ENCODE measurements around the gene PTPN23.

Gene PTPN23

GRCh38 chr3:47404955-47405790 lies 24.4 kb downstream of the PTPN23 start:
- H3K4me3 ChIP-seq (ENCODE audit: low read length) = no peak overlapping the region
- no peak for DNase-seq (ENCODE audit: low read depth, low spot score)

- DNase-seq (ENCODE audit: low read depth, low spot score) = no peak
- no peak overlapping the region for H3K4me3 ChIP-seq (ENCODE audit: low read length)
Measured at GRCh38 chr3:47405820-47406761, 25.3 kb downstream of the PTPN23 start.

DNA sequence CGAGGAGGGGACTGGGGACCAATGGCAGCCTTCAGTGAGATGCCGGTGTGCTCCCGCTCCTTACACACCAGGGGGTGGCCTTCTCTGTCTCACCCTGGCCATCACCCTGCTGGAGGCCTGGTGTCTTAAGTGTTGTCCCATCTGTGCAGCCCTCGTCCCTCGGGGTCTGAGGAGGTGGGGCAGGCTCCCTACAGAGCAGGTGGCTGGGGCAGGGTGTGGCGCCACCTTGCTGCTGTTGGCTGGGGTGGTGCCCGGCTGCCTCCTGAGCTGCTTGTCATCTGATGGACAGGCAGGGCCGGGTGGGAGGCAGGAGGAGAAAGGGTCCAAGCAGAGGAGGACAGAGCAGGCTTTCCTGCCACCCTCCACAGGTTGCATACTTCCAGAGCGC lies 25.9 kb downstream of the PTPN23 start:
- H3K4me3 ChIP-seq (ENCODE audit: low read length) = no peak overlapping the region
- no peak for DNase-seq (ENCODE audit: low read depth, low spot score)

DNA sequence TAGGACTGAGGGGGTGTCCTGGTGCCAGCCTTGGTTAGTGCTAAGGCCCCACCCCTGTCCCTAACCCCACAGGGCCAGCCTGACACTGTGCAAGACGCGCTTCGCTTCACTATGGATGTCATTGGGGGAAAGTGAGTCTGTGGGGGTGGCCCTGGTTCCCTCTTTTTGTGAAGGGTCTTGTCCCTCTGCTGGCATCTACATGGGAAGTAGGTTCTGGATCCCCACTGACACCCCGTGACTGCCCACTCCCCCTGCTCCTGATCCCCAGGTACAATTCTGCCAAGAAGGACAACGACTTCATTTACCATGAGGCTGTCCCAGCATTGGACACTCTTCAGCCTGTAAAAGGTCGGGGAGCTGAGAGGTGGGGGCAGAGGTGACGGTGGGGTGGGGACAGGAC lies 26.4 kb downstream of the PTPN23 start:
- no peak for DNase-seq (ENCODE audit: low read depth, low spot score)
- no peak overlapping the region for H3K4me3 ChIP-seq (ENCODE audit: low read length)

DNA sequence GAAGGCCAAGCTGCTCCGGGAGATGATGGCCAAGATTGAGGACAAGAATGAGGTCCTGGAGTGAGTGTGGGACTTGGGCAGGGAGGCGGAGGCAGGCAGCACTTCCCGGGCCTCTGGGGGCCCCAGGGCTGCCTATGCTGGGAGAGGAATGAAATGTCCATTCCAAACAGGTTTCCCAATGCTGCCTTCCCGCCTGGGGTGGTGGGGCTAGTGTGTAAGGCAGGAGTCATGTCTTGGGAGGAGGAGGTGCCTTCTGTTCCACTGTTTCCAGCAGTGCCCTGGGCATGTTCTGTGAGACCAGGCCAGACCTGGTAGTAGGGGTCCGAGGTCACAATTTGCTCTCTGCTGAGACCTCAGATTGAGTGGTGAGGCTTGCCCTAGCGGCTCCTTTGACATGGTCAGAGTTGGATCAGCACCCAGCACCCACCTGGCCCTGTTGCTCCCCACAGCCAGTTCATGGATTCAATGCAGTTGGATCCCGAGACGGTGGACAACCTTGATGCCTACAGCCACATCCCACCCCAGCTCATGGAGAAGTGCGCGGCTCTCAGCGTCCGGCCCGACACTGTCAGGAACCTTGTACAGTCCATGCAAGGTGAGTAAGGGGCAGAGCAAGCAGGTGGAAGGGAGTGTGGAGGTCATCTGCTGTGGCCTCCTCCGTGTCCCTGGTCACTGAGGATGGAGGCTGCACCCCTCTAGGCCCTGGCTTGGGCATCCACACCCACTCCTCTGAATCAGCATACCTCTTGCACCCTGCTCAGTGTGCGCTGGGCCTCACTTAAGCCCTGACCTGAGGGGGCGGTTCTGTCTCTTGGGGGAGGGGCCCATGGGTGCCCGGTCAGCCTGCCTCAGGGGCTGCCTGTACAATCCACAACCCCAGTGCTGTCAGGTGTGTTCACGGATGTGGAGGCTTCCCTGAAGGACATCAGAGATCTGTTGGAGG lies 27.3 kb downstream of the PTPN23 start:
- no peak for DNase-seq (ENCODE audit: low read depth, low spot score)
- H3K4me3 ChIP-seq (ENCODE audit: low read length) = no peak overlapping the region

GRCh38 chr3:47408839-47409229 lies 28.0 kb downstream of the PTPN23 start:
- no peak overlapping the region for H3K4me3 ChIP-seq (ENCODE audit: low read length)
- DNase-seq (ENCODE audit: low read depth, low spot score) = no peak

DNA sequence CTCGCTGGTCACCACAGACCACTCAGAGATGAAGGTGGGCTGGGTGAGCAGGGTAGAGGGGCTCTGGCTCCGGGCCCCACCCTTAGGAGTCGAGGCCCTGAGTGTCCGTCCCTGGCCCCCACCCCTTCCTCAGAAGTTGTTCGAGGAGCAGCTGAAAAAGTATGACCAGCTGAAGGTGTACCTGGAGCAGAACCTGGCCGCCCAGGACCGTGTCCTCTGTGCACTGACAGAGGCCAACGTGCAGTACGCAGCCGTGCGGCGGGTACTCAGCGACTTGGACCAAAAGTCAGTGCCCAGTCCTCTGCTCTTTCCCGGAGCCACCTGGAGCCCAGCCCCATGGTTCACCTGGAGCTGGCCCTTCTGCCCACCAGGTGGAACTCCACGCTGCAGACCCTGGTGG lies 28.5 kb downstream of the PTPN23 start:
- H3K4me3 ChIP-seq (ENCODE audit: low read length) = no peak overlapping the region
- DNase-seq (ENCODE audit: low read depth, low spot score) = no peak

DNA sequence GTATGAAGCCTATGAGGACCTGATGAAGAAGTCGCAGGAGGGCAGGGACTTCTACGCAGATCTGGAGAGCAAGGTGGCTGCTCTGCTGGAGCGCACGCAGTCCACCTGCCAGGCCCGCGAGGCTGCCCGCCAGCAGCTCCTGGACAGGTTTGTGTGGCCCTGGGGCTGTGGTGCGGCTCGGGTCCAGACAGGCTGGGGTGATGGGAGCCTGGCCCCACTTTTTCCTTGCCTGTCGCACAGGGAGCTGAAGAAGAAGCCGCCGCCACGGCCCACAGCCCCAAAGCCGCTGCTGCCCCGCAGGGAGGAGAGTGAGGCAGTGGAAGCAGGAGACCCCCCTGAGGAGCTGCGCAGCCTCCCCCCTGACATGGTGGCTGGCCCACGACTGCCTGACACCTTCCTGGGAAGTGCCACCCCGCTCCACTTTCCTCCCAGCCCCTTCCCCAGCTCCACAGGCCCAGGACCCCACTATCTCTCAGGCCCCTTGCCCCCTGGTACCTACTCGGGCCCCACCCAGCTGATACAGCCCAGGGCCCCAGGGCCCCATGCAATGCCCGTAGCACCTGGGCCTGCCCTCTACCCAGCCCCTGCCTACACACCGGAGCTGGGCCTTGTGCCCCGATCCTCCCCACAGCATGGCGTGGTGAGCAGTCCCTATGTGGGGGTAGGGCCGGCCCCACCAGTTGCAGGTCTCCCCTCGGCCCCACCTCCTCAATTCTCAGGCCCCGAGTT lies 29.0 kb downstream of the PTPN23 start:
- no peak overlapping the region for H3K4me3 ChIP-seq (ENCODE audit: low read length)
- DNase-seq (ENCODE audit: low read depth, low spot score) = no peak

DNA sequence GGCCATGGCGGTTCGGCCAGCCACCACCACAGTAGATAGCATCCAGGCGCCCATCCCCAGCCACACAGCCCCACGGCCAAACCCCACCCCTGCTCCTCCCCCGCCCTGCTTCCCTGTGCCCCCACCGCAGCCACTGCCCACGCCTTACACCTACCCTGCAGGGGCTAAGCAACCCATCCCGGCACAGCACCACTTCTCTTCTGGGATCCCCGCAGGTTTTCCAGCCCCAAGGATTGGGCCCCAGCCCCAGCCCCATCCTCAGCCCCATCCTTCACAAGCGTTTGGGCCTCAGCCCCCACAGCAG lies 29.5 kb downstream of the PTPN23 start:
- DNase-seq (ENCODE audit: low read depth, low spot score) = no peak
- H3K4me3 ChIP-seq (ENCODE audit: low read length) = no peak overlapping the region

GRCh38 chr3:47410801-47411646 lies 30.2 kb downstream of the PTPN23 start:
- no peak for DNase-seq (ENCODE audit: low read depth, low spot score)
- H3K4me3 ChIP-seq (ENCODE audit: low read length) = no peak overlapping the region

DNA sequence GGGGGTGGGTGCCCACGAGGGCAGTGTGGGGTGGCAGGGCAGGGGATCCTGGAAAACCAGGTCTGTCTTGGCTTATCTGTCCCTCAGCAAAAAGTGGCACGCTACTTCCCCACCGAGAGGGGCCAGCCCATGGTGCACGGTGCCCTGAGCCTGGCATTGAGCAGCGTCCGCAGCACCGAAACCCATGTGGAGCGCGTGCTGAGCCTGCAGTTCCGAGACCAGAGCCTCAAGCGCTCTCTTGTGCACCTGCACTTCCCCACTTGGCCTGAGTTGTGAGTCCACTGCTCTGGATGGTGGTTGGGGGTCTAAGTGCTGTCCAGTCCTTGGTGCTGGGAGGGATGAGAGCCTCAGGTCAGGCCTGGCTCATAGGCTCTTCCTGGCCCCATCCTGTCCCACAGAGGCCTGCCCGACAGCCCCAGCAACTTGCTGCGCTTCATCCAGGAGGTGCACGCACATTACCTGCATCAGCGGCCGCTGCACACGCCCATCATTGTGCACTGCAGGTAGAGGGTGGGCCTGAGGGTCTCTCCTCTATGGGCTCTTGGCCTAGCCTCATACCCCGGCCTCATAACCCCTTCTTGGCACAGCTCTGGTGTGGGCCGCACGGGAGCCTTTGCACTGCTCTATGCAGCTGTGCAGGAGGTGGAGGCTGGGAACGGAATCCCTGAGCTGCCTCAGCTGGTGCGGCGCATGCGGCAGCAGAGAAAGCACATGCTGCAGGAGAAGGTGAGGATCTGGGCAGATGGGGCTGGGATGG lies 31.1 kb downstream of the PTPN23 start:
- DNase-seq (ENCODE audit: low read depth, low spot score) = no peak
- no peak overlapping the region for H3K4me3 ChIP-seq (ENCODE audit: low read length)

DNA sequence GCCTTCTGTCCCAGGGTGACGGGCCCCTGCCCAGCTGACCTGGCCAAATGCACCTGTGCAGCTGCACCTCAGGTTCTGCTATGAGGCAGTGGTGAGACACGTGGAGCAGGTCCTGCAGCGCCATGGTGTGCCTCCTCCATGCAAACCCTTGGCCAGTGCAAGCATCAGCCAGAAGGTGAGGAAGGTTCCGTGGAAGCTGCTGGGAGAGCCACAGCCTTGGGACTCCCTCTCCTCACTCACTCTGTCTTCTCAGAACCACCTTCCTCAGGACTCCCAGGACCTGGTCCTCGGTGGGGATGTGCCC lies 31.6 kb downstream of the PTPN23 start:
- H3K4me3 ChIP-seq (ENCODE audit: low read length) = no peak overlapping the region
- no peak for DNase-seq (ENCODE audit: low read depth, low spot score)

DNA sequence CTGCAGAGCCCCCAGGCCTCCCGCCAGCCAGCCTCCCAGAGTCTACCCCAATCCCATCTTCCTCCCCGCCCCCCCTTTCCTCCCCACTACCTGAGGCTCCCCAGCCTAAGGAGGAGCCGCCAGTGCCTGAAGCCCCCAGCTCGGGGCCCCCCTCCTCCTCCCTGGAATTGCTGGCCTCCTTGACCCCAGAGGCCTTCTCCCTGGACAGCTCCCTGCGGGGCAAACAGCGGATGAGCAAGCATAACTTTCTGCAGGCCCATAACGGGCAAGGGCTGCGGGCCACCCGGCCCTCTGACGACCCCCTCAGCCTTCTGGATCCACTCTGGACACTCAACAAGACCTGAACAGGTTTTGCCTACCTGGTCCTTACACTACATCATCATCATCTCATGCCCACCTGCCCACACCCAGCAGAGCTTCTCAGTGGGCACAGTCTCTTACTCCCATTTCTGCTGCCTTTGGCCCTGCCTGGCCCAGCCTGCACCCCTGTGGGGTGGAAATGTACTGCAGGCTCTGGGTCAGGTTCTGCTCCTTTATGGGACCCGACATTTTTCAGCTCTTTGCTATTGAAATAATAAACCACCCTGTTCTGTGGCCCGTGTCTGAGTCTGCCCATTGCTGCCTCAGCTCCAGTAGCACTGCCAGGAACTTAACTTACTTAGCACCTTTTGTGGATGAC lies 32.2 kb downstream of the PTPN23 start:
- no peak for DNase-seq (ENCODE audit: low read depth, low spot score)
- H3K4me3 ChIP-seq (ENCODE audit: low read length) = no peak overlapping the region

DNA sequence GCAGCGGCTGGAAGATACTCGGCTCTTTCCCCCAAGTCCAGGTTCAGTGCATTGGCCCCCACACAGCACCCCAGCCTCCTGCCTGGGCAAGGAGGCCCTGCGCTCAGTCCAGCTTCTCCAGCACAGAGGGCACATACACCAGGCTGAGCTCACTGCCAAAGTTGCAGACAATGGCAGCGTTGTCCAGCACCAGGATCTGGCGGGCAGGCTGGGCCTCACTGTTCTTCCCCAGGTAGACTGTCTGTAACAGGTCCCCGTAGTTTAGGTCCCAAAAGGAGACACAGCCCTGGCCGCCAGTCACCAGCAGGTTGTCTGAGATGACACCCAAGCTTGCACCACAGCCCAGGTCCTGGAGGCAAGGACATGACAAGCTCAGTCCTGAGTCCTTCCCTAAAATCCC lies 32.9 kb downstream of the PTPN23 start:
- no peak for DNase-seq (ENCODE audit: low read depth, low spot score)
- no peak overlapping the region for H3K4me3 ChIP-seq (ENCODE audit: low read length)

- H3K4me3 ChIP-seq (ENCODE audit: low read length) = no peak overlapping the region
- DNase-seq (ENCODE audit: low read depth, low spot score) = no peak
Measured at GRCh38 chr3:47414161-47414564, 33.3 kb downstream of the PTPN23 start.

DNA sequence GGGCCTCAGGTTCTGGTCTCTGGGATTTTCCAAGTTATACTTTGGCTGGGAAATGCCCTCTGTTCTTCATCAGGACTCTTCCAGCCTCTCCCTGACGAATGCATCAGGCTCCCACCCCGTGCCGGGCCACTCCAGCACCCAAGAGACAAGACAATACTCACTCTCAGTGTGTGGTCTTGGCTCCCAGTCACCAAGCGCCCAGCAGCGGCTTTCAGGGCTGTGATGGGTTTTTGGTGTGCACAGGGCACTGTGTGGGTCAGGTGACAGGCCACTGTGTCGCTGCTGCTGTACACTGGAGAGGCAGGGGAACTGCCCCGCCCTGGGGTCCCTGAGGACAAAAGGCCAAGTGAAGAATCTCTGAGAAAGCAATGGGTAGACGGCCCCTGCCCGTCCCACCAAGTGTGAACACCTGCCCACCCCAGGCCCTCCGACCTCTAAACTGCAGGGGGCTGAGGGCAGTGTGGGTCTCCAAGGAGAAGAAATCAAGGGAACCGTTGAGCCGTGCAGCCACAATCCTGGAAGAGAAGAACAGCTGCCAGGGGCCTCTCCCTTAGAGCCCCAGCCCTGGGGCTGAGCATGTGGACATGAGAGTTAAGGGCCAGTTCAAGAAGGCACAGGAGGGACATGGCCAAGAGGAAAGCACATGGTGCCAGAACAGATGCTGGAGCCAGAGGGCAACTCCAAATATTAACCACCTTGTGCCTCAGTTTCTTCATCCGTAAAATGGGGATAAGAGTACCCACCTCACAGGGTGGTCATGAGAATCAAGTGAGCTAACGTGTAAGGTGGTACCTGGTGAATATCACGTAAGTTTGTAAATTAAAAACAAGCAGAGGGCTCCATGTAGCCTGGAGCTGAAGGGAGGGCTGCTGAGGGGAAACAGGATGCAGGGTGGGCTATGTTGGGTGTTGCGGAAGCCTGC lies 34.1 kb downstream of the PTPN23 start:
- DNase-seq (ENCODE audit: low read depth, low spot score) = no peak
- no peak overlapping the region for H3K4me3 ChIP-seq (ENCODE audit: low read length)

All from Jurkat, Clone E6-1 (cell line).